Ectodermal cell (in vitro differentiated cells): ENCODE measurements around the gene TNRC6A.

Experiments used
- H3K27ac ChIP-seq: 2 replicates; pipeline ENCODE4 v1.7.0; 2013; ENCODE audit warnings: mild to moderate bottlenecking, low read depth, low read length; ENCODE audit not compliant: insufficient read depth, poor library complexity, severe bottlenecking
- H3K27me3 ChIP-seq: 2 replicates; pipeline ENCODE4 v1.7.0; 2013; ENCODE audit warnings: mild to moderate bottlenecking, low read length; ENCODE audit not compliant: insufficient read depth, control insufficient read depth, poor library complexity, severe bottlenecking
- H3K36me3 ChIP-seq: one replicate; pipeline ENCODE4 v1.7.0; 2013; ENCODE audit warnings: low read length; ENCODE audit not compliant: control insufficient read depth, insufficient read depth
- H3K4me1 ChIP-seq: one replicate; pipeline ENCODE4 v1.7.0; 2013; ENCODE audit warnings: low read length; ENCODE audit not compliant: control insufficient read depth, insufficient read depth
- H3K4me3 ChIP-seq: 2 replicates; pipeline ENCODE4 v1.7.0; 2013; ENCODE audit warnings: low read depth, low read length, control low read depth; ENCODE audit not compliant: insufficient read depth
- H3K9me3 ChIP-seq: 2 replicates; pipeline ENCODE4 v1.7.0; 2013; ENCODE audit warnings: mild to moderate bottlenecking, low read length, moderate library complexity; ENCODE audit not compliant: control insufficient read depth
- WGBS, 2 experiments: methylation state at CpG; one replicate each; pipeline ENCODE4 v1.1.7; 2013; ENCODE audit warnings: missing lambda C conversion rate in 2 of 2; 5-methylcytosine and 5-hydroxymethylcytosine counted together

TNRC6A gene

DNA sequence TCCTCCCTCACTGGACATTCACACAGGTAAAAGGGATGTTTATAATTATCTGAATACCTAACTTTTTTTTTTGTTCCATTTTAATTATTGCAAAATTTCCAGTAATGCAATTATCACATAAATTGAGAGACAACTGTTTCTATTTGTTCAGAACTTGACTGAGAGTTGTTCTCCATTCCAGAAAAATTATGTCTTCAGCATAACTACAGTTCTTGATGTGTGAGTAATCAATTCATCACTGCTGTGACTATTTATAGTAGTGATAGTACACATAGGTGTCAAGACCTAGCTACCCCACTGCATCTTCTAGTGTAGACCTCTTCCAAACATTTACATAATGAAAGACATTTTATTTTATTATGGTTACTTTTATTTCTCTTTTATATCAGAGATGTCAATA lies 5.8 kb upstream of the TNRC6A start:
- no peaks in the 10 kb centered on the region for H3K36me3 ChIP-seq
- H3K4me1 ChIP-seq: peaks cover 3% of the 10 kb centered on the region
- H3K27me3 ChIP-seq: no peaks in the 10 kb centered on the region
- no peak overlapping the region for H3K27ac ChIP-seq
- H3K9me3 ChIP-seq: no peaks in the 10 kb centered on the region
- H3K4me3 ChIP-seq: no peak overlapping the region

DNA sequence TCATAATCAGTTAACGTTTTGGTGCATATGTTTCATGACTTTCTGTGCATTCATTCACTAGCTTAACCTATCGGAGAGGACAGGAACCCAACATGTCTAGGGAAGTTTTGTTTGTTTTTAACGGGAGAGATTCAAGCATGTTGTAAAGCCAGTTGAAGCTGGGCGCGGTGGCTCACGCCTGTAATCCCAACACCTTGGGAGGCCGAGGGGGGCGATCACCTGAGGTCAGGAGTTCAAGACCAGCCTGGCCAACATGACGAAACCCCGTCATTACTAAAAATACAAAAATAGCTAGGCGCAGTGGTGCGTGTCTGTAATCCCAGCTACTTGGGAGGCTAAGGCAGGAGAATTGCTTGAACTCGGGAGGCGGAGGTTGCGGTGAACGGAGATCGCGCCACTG lies 1.4 kb upstream of the TNRC6A start:
- WGBS, 2 experiments: 94% methylated on average over 18 of the region's 18 CpGs
- Histone ChIP-seq H3K4me3 (no peak overlapping the region), H3K4me1 (peaks cover 14% of the 10 kb centered on the region), H3K36me3 (no peaks in the 10 kb centered on the region), H3K27ac (no peak overlapping the region), H3K27me3 (no peaks in the 10 kb centered on the region), H3K9me3 (no peaks in the 10 kb centered on the region)

DNA sequence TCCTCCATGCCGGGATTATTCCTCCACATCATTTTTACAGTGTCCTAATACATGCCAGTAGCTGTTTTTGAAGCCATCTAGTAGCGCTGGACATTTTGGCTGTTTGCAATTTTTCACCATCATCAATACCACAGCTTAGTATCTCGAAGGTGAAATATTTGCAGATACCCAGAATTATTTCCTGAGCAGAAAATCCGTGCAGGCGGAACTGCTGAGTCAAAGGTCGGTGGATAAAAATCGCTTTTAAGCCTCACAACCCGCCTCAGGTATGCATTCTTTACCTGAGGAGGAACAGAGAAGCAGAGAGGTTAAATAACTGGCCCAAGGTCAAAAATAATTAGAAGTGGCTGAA lies 584 bp upstream of the TNRC6A start:
- no peaks in the 10 kb centered on the region for H3K9me3 ChIP-seq
- H3K27me3 ChIP-seq: no peaks in the 10 kb centered on the region
- 29 to 32% methylated on average over 8 of the region's 8 CpGs for WGBS, 2 experiments
- H3K36me3 ChIP-seq: peaks cover 4% of the 10 kb centered on the region
- H3K4me1 ChIP-seq: peaks cover 14% of the 10 kb centered on the region
- peak overlapping the region; percentile 92 for H3K27ac ChIP-seq
- H3K4me3 ChIP-seq: peak overlapping the region; percentile 90

DNA sequence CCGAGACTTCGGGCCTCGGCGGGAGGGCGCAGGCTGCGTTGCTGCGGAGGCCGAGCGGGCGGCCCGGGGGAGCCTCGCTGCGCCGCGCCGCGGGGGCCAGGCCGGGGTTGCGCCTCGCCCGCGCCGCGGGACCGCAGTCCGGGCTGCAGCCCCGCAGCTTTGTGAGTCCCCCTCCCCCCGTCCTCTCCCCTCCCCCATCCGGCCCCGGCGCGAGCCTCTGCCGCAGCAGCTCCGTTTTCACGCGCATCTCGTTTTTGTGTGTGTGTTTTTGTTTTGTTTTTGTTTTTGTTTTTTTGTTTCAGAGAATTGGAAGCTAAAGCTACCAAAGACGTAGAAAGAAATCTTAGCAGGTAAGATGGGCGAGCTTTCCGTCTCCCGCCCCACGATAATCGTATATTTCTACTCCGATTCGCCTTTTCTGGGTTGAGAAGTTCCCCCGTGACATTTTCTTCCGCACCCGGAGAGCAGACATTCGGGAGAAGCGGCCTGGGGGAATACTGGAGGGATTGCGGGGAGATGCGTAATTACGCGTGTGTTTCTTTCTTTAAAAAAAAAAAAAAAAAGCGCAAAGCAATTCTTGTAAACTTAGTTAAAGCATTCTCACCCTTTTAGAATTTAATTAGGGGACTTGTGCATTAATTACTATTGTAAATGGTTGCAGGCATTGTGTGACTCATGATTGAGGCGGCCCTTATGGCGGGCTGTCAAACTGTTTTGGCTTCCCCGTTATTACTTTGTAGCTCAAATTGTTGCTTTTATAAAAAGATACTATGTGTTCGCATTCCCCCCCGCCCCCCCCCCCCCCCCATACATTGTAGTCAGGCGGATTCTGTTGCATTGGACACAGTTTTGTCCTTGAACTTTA lies 732 bp downstream of the TNRC6A start:
- Histone ChIP-seq H3K27me3 (no peaks in the 10 kb centered on the region), H3K27ac (peak overlapping the region; percentile 92), H3K9me3 (no peaks in the 10 kb centered on the region), H3K36me3 (peaks cover 6% of the 10 kb centered on the region), H3K4me3 (peak overlapping the region; percentile 90), H3K4me1 (peaks cover 14% of the 10 kb centered on the region)
- 0 to 1% methylated on average over 47 to 55 of the region's 61 CpGs for WGBS, 2 experiments

DNA sequence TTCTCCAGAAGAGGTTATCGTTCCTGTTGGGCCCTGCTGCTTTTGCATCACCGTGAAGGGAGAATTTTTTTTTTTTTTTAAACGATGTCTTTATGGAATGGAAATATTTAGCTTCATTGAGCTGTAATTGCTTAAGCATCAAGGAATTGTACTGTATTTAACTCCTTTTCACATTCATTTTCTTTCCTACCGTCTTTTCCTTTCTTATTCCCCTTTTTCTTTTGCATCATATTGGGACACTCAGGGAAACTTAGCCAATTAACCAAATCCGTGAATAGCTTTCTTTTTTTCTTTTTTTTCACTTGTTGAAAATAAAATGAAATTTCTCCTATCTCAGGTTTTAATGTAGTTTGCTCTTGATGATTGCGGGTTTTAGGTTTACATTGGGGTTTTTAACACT lies 1.5 kb downstream of the TNRC6A start:
- H3K27me3 ChIP-seq: no peaks in the 10 kb centered on the region
- peak overlapping the region; percentile 90 for H3K4me3 ChIP-seq
- peaks cover 14% of the 10 kb centered on the region for H3K4me1 ChIP-seq
- H3K9me3 ChIP-seq: no peaks in the 10 kb centered on the region
- no peak overlapping the region for H3K27ac ChIP-seq
- peaks cover 6% of the 10 kb centered on the region for H3K36me3 ChIP-seq
- 0 to 8% methylated on average over 3 to 5 of the region's 6 CpGs for WGBS, 2 experiments

DNA sequence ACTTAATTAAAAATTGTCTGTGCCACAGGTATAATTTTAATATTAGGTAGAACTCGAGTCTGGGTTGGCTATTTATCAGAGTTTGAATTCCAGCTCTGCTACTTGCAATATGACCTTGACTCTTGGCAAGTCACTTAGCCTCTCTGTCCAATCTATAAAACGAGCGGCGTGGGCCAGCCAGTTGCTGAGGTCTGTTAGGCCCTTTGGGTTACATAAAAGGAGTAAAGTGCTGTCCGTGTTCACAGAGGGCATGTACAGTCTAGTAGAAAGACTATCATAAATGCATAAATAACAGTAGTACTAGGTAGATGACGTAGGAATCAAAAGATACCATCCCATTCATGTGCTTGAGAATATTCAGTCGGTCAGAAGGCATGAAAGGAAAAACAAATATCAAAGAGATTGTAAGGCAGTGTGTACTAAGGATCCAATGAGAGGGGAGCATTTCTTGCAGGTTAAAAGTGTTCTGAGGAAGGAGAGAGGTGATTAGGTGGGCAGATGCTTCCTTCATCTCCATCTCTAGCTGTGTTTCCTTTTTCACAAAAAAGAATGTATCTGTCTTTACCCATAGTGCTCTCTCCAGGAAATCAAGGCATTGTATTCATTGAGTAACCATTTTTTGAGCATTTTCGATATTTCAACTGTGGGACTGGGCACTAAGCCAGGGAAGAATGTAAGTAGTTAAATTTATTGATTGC lies 2.4 kb downstream of the TNRC6A start:
- H3K4me1 ChIP-seq: peaks cover 14% of the 10 kb centered on the region

DNA sequence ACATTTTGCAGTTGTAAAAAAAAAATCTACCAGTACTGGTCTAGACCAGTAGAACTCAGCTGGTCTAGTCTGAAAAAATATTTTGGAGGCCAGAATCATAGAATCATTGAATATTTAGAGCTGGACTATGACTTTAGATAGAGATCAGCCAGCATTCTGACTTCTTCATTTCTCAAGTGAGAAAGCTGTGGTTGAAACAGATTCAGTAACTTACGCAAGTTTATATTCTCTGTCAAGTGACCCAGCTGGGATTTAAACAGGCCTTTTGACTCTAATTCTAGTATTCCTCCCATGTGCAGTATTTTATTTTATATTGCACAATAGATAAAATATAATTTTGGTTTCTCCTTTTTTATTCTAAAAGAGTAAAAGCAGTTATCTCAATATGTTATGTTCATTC lies 4.9 kb downstream of the TNRC6A start:
- WGBS, 2 experiments: 94 to 100% methylated on average over 1 of the region's 1 CpG
- H3K27me3 ChIP-seq: no peaks in the 10 kb centered on the region
- H3K9me3 ChIP-seq: no peaks in the 10 kb centered on the region
- no peak overlapping the region for H3K27ac ChIP-seq
- no peak overlapping the region for H3K4me3 ChIP-seq
- peaks cover 6% of the 10 kb centered on the region for H3K36me3 ChIP-seq
- H3K4me1 ChIP-seq: peaks cover 7% of the 10 kb centered on the region

More for the DNA sequence above, 2.4 kb downstream of the TNRC6A start:
- no peaks in the 10 kb centered on the region for H3K27me3 ChIP-seq
- H3K27ac ChIP-seq: no peak overlapping the region
- 82 to 85% methylated on average over 8 of the region's 8 CpGs for WGBS, 2 experiments
- peaks cover 6% of the 10 kb centered on the region for H3K36me3 ChIP-seq
- no peaks in the 10 kb centered on the region for H3K9me3 ChIP-seq
- no peak overlapping the region for H3K4me3 ChIP-seq

DNA sequence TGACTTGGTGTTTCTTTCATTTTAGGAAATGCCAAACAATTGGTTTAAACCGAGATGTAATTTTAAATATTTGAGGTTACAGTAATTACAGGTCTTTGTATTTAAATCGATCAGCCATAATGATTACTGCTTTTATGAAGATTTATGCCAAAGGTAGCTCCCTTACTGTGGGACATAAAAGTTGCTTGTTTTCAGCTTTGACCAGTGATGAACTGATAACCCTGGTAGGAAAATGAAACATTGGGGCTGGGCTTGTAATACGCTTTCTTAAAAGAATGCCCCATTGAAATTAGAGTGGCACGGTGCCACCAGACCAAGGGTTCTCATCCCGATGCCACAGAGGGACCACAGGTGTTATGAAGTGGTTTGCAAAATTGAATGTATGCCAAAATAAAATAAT lies 7.3 kb downstream of the TNRC6A start:
- no peak overlapping the region for H3K27ac ChIP-seq
- H3K27me3 ChIP-seq: no peaks in the 10 kb centered on the region
- no peak overlapping the region for H3K4me3 ChIP-seq
- WGBS, 2 experiments: 89 to 95% methylated on average over 5 of the region's 5 CpGs
- no peaks in the 10 kb centered on the region for H3K9me3 ChIP-seq
- H3K36me3 ChIP-seq: peaks cover 6% of the 10 kb centered on the region
- H3K4me1 ChIP-seq: no peaks in the 10 kb centered on the region

DNA sequence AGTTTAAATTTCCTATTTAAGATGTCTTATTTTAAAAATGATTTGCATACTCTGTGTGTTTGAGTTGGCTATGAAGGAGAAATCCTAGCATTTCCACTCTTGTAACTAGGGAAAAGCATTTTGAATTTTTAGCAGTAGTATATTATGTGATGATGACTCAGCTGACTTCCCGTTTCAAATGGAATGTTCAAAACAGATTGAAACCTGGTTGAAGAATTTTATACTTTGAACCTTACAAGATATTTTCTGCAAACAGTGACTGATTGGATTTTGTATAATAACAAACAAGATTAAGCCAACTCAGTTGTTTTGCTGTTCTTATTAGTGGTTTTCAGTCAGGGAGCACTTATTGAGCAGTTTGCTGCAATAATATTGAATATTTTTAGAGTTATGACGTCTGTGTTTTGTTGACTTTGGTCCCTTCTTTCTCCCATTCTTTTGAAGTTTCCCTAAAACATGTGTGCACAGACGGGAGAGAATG lies 8.0 kb downstream of the TNRC6A start:
- H3K4me1 ChIP-seq: no peaks in the 10 kb centered on the region
- WGBS, 2 experiments: 81 to 94% methylated on average over 2 of the region's 3 CpGs
- peaks cover 6% of the 10 kb centered on the region for H3K36me3 ChIP-seq
- no peak overlapping the region for H3K4me3 ChIP-seq
- no peaks in the 10 kb centered on the region for H3K27me3 ChIP-seq
- no peaks in the 10 kb centered on the region for H3K9me3 ChIP-seq
- H3K27ac ChIP-seq: no peak overlapping the region

DNA sequence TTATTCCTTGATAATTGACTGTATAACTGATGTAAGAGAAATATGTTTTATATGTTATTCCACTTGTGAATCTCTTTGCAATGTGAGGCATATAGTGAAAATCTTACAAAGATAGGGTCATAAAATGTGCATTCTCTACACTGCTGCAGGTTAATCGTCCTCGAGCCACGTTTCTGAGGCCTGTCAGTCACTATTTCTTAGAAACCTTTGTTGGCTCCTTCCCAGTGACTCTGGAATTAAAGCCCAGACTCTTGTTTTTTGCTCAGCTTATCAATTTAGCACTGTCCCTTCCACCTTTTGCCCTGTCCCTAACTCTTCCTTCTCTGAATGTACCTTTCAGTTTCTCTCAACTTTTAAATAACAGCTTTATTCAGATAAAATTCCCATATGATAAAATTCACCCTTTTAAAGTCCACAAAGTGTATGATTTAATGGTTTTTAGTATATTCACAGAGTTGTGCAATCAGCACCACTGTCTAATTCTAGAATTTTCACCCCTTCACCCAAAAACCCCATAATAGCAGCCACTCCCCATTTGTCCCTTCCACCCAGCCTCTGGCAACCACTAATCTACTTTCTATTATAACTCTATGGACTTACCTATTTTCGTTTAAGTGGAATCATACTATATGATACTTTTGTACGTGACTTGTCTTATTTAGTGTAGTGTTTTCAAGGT lies 8.6 kb downstream of the TNRC6A start:
- Histone ChIP-seq H3K4me3 (no peak overlapping the region), H3K36me3 (peaks cover 6% of the 10 kb centered on the region), H3K27me3 (no peaks in the 10 kb centered on the region), H3K4me1 (no peaks in the 10 kb centered on the region), H3K27ac (no peak overlapping the region), H3K9me3 (no peaks in the 10 kb centered on the region)
- whole genome bisulfite sequencing, 2 experiments: 86 to 91% methylated on average over 3 to 5 of the region's 5 CpGs
